Endothelial cell of umbilical vein (primary cell): ENCODE data around the gene ATXN7. TPM values are rescaled to one million over a fixed set of nuclear protein-coding genes. Genes with fewer than 3 reads are reported as not detected.

Experiments used
- BruUV-seq: library from RNA; stranded (reverse); fragments of 400-500 nt; replicated peaks from 2 replicates; lab custom pipeline; 2021; lab: Mats Ljungman, UMichigan
- CTCF ChIA-PET: fragments of 300-600, 350-600 bp; sonication (Branson Sonifier 250); formaldehyde crosslinking; loops from one replicate; lab custom pipeline; 2021; ENCODE audit warnings: antibody characterized with exemption, inconsistent platforms; lab: Charles Lee
- POLR2A ChIA-PET: fragments of 300-600, 350-600 bp; sonication (Branson Sonifier 250); formaldehyde crosslinking; loops from one replicate; lab custom pipeline; 2021; ENCODE audit warnings: antibody characterized with exemption, inconsistent platforms; lab: Charles Lee
- DNase-seq: peaks from one replicate; pipeline ENCODE4 v3.0.0-alpha.2; 2011; ENCODE audit warnings: low read depth, low spot score
- FAIRE-seq: peaks from 2 replicates; lab custom pipeline; 2011; peaks lifted over from hg19 to GRCh38; lab: Jason Lieb, UNC
- H2AFZ ChIP-seq: 2 replicates; pipeline ENCODE4 v1.6.0; 2012; ENCODE audit warnings: low read depth, low read length, control low read depth, inconsistent platforms
- H3K27ac ChIP-seq: 2 replicates; pipeline ENCODE4 v1.5.1; 2011; ENCODE audit warnings: low read depth, mild to moderate bottlenecking, control low read depth, low read length, moderate library complexity; ENCODE audit not compliant: insufficient read depth
- H3K27me3 ChIP-seq, 2 experiments: 2 replicates each; pipeline versions ENCODE4 v1.6.0 to v1.6.1; 2011; ENCODE audit warnings: low read length in 2 of 2, mixed read lengths in 1 of 2; ENCODE audit not compliant: control insufficient read depth in 2 of 2, insufficient read depth in 2 of 2
- H3K36me3 ChIP-seq, 2 experiments: 2 replicates in 1 of 2; 3 replicates in 1 of 2; pipeline ENCODE4 v1.5.1; 2011; ENCODE audit warnings: low read length in 2 of 2, mild to moderate bottlenecking in 1 of 2, moderate library complexity in 1 of 2; ENCODE audit not compliant: control insufficient read depth in 2 of 2, insufficient read depth in 2 of 2; ENCODE audit errors: extremely low read depth in 1 of 2
- H3K4me1 ChIP-seq: 3 replicates; pipeline ENCODE4 v1.5.1; 2011; ENCODE audit warnings: mild to moderate bottlenecking, low read length; ENCODE audit not compliant: control insufficient read depth, insufficient read depth; ENCODE audit errors: extremely low read depth
- H3K4me2 ChIP-seq: 2 replicates; pipeline ENCODE4 v1.6.1; 2011; ENCODE audit warnings: low read length, control low read depth, mixed read lengths; ENCODE audit not compliant: insufficient read depth
- H3K4me3 ChIP-seq, 3 experiments: fragments of 200-600 bp in 1 of 3; sonication (generic), shearing (Covaris generic) in 1 of 3; replicated peaks in 1 of 3; 2 replicates each; pipeline ENCODE4 v1.5.1; 2011 to 2016; ENCODE audit warnings: control low read depth in 3 of 3, low read length in 3 of 3, mild to moderate bottlenecking in 2 of 3, inconsistent platforms in 1 of 3, low read depth in 1 of 3, moderate library complexity in 1 of 3; ENCODE audit not compliant: insufficient read depth in 1 of 3
- H3K79me2 ChIP-seq: 2 replicates; pipeline ENCODE4 v1.6.0; 2012; ENCODE audit warnings: low read length, inconsistent platforms; ENCODE audit not compliant: control insufficient read depth, insufficient read depth
- H3K9ac ChIP-seq: replicated peaks from 2 replicates; pipeline ENCODE3; 2011; ENCODE audit warnings: low read length, control low read depth; ENCODE audit not compliant: insufficient read depth; ENCODE audit errors: extremely low read depth
- H3K9me1 ChIP-seq: replicated peaks from 3 replicates; pipeline ENCODE4 v1.6.0; 2011; ENCODE audit warnings: mild to moderate bottlenecking, low read length; ENCODE audit not compliant: control insufficient read depth, insufficient read depth; ENCODE audit errors: extremely low read depth
- H3K9me3 ChIP-seq: replicated peaks from 2 replicates; pipeline ENCODE4 v1.5.1; 2012; ENCODE audit warnings: low read length, inconsistent platforms; ENCODE audit not compliant: control insufficient read depth, insufficient read depth
- H4K20me1 ChIP-seq: replicated peaks from 2 replicates; pipeline ENCODE3; 2011; ENCODE audit warnings: mild to moderate bottlenecking, low read length; ENCODE audit not compliant: control insufficient read depth, insufficient read depth; ENCODE audit errors: extremely low read depth
- EZH2 ChIP-seq: IDR thresholded peaks from 2 replicates; pipeline ENCODE4 v1.6.1; 2012; ENCODE audit warnings: borderline replicate concordance, low read depth, mild to moderate bottlenecking, moderate library complexity, low read length, inconsistent platforms; ENCODE audit not compliant: severe bottlenecking
- FOS ChIP-seq: IDR thresholded peaks from 2 replicates; pipeline ENCODE4 v1.6.1; 2011; ENCODE audit warnings: mild to moderate bottlenecking, low read length, moderate library complexity, borderline replicate concordance; ENCODE audit not compliant: insufficient read depth
- GATA2 ChIP-seq: IDR thresholded peaks from 2 replicates; pipeline ENCODE4 v1.7.0; 2011; ENCODE audit warnings: low read depth, mild to moderate bottlenecking, moderate library complexity, mixed read lengths, low read length; ENCODE audit not compliant: insufficient read length, insufficient read depth
- JUN ChIP-seq: IDR thresholded peaks from 2 replicates; pipeline ENCODE4 v1.6.1; 2011; ENCODE audit warnings: borderline replicate concordance, low read depth; ENCODE audit not compliant: insufficient read length, insufficient read depth
- MAX ChIP-seq: IDR thresholded peaks from 2 replicates; pipeline ENCODE4 v1.6.1; 2011; ENCODE audit not compliant: insufficient read depth, insufficient read length
- MYC ChIP-seq: IDR thresholded peaks from one replicate; pipeline ENCODE4 v1.6.1; 2011; ENCODE audit warnings: mild to moderate bottlenecking, low read depth, low read length
- POLR2A ChIP-seq: IDR thresholded peaks from 2 replicates; pipeline ENCODE4 v1.6.1; 2012; ENCODE audit warnings: low read depth, mild to moderate bottlenecking, control low read depth, low read length
- POLR2AphosphoS5 ChIP-seq: IDR thresholded peaks from 2 replicates; pipeline ENCODE4 v1.6.1; 2012; ENCODE audit warnings: low read depth, mild to moderate bottlenecking, control low read depth, low read length, moderate library complexity; ENCODE audit not compliant: insufficient read depth
- dilution Hi-C: fragments of 300-500 bp; cut with MboI; formaldehyde crosslinking; loops from one replicate; pipeline ENCODE4 v1.15.0; 2019; ENCODE audit warnings: low sequenced_read_pairs; ENCODE audit not compliant: extremely low pct_ligation_motif_present
- intact Hi-C: fragments of 100-400 bp; cut with micrococcal nuclease; formaldehyde crosslinking; loops from one replicate; pipeline ENCODE4 v1.10.0; 2022
- polyA plus RNA-seq, 4 experiments: library from polyadenylated mRNA; depleted of rRNA in 3 of 4; stranded (reverse) in 3 of 4; unstranded in 1 of 4; fragments of >200 nt; gene quantifications; 2 replicates each; pipeline versions ENCODE4 v1.2.1 to v1.2.3, GENCODE V29; 2011 to 2012; ENCODE audit warnings: missing spikeins in 1 of 4
- total RNA-seq: library from RNA; stranded (reverse); gene quantifications from 2 replicates; pipeline ENCODE4 v1.2.3, GENCODE V29; 2021
- TF ChIP-seq, protein P1 (sequence below), 2 donors: IDR thresholded peaks; 1 replicate in 1 of 2; 2 replicates in 1 of 2; pipeline ENCODE4 v1.5.1; 2011; ENCODE audit warnings: low read length in 2 of 2, mild to moderate bottlenecking in 2 of 2, moderate library complexity in 2 of 2, control low read depth in 1 of 2, inconsistent platforms in 1 of 2, low read depth in 1 of 2; ENCODE audit not compliant: insufficient read depth in 1 of 2; ENCODE audit errors: extremely low read depth in 1 of 2

ATXN7 gene
- total and polyA plus RNA-seq, 2 donors (not counting 3 experiments of a cell fraction or from before 2014, with no cell fraction given) = 21.2 to 34.7 TPM

DNA sequence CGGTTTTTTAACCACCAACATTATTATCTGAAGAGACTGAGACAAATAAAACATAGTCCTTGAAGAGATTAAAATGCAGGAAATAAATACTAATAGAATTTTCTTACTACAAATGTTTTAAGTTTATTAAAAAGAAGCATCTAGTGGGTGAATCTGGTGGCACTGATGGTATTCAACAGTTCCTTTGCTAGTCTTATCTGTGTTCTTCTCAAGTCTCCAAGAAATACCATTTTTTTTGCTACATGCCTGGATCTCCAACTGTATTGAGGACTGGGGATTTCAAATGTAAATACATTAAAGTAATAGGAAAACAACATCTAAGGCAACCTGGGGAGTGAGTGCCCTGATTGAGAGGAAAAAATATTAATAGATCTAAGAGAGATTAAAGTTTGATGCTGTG is 22.0 kb upstream of the ATXN7 start:
- FAIRE-seq = no peak
- CTCF ChIA-PET = no interaction called here

More for the DNA sequence above, 22.0 kb upstream of the ATXN7 start:
- no peak for DNase-seq
- Histone ChIP-seq H3K27me3 (no peaks in the 10 kb centered on the region), H3K9me3 (no peaks in the 10 kb centered on the region), H3K27ac (no peak overlapping the region), H3K9ac (no peak overlapping the region), H4K20me1 (no peaks in the 10 kb centered on the region), H3K79me2 (peaks cover 15% of the 10 kb centered on the region), H3K4me2 (no peak overlapping the region), H3K4me1 (no peaks in the 10 kb centered on the region), H3K36me3 (no peaks in the 10 kb centered on the region), H3K4me3 (no peak overlapping the region), H3K9me1 (no peaks in the 10 kb centered on the region), H2AFZ (no peak overlapping the region)
- BruUV-seq = no TSS peak
- POLR2A ChIA-PET = no interaction called here
- TF ChIP-seq POLR2A (no peak), GATA2 (no peak), MYC (no peak), POLR2AphosphoS5 (no peak), MAX (no peak), FOS (no peak), JUN (no peak), EZH2 (no peak)
- TF ChIP-seq, protein P1, sequence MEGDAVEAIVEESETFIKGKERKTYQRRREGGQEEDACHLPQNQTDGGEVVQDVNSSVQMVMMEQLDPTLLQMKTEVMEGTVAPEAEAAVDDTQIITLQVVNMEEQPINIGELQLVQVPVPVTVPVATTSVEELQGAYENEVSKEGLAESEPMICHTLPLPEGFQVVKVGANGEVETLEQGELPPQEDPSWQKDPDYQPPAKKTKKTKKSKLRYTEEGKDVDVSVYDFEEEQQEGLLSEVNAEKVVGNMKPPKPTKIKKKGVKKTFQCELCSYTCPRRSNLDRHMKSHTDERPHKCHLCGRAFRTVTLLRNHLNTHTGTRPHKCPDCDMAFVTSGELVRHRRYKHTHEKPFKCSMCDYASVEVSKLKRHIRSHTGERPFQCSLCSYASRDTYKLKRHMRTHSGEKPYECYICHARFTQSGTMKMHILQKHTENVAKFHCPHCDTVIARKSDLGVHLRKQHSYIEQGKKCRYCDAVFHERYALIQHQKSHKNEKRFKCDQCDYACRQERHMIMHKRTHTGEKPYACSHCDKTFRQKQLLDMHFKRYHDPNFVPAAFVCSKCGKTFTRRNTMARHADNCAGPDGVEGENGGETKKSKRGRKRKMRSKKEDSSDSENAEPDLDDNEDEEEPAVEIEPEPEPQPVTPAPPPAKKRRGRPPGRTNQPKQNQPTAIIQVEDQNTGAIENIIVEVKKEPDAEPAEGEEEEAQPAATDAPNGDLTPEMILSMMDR (IDR thresholded peaks at IDR 0.05; ENCODE audit: extremely low read depth in 1 of 2, insufficient read depth in 1 of 2, low read depth in 1 of 2, low read length in 2 of 2) = no peak
- dilution Hi-C loops = no loop called here
- intact Hi-C loops = no loop called here
